ENCODE data around the gene TAS2R41.

DNA sequence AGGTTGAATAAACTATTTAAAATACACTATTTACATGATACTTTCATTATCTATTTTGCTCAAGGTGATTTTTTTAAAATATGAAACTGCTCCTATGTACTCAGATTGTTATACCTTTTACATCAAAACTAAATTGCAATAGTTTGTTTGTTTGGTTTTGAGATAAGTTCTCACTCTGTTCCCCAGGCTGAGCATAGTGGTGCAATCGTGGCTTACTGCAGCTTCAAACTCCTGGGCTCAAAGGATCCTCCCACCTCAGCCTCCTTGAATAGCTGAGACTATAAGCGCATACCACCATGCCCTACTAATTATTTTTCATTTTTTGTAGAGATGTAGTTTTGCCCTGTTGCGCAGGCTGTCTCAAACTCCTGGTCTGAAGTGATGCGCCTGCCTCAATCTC lies 21.7 kb upstream of the TAS2R41 start:
- TF ChIP-seq, protein P1, sequence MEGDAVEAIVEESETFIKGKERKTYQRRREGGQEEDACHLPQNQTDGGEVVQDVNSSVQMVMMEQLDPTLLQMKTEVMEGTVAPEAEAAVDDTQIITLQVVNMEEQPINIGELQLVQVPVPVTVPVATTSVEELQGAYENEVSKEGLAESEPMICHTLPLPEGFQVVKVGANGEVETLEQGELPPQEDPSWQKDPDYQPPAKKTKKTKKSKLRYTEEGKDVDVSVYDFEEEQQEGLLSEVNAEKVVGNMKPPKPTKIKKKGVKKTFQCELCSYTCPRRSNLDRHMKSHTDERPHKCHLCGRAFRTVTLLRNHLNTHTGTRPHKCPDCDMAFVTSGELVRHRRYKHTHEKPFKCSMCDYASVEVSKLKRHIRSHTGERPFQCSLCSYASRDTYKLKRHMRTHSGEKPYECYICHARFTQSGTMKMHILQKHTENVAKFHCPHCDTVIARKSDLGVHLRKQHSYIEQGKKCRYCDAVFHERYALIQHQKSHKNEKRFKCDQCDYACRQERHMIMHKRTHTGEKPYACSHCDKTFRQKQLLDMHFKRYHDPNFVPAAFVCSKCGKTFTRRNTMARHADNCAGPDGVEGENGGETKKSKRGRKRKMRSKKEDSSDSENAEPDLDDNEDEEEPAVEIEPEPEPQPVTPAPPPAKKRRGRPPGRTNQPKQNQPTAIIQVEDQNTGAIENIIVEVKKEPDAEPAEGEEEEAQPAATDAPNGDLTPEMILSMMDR (IDR thresholded peaks at IDR 0.05), result no peak
- no peak for TF ChIP-seq POLR2A (IDR thresholded peaks at IDR 0.05)

All from heart left ventricle (tissue), 13 donors.